K562 (cell line): ENCODE data around the gene LRMDA. TPM values are rescaled to one million over a fixed set of nuclear protein-coding genes. Genes with fewer than 3 reads are reported as not detected.

Experiments
- ATAC-seq: fragments of 200-7000 bp; cut with Tn5 transposase; 3 replicates; pipeline ENCODE4 v1.9.1; 2020; ENCODE audit warnings: moderate library complexity
- BruUV-seq: library from RNA; stranded (reverse); fragments of 400-500 nt; replicated peaks from 2 replicates; lab custom pipeline; 2021; lab: Mats Ljungman, UMichigan
- CTCF ChIA-PET: fragments of 300-600 bp; formaldehyde crosslinking; extraction: SDS; loops from one replicate; lab custom pipeline; 2021; ENCODE audit warnings: low intra/inter-chr PET ratio; lab: Yijun Ruan, JAX
- POLR2A ChIA-PET: fragments of 300-600, 350-650 bp; sonication (Branson Sonifier 250); formaldehyde crosslinking; extraction: SDS; loops from one replicate; lab custom pipeline; 2021; ENCODE audit warnings: antibody characterized with exemption, inconsistent platforms; lab: Yijun Ruan, JAX
- DNase-seq, 4 experiments: peaks; one replicate each; pipeline versions ENCODE4 v3.0.0 to v3.0.0-alpha.2; 2011 to 2018; ENCODE audit warnings: low spot score in 3 of 4, mixed read lengths in 3 of 4; ENCODE audit errors: extremely low read depth in 1 of 4
- FAIRE-seq: peaks from 2 replicates; lab custom pipeline; 2011; peaks lifted over from hg19 to GRCh38; lab: Jason Lieb, UNC
- H2AFZ ChIP-seq: 2 replicates; pipeline ENCODE4 v1.6.0; 2011; ENCODE audit warnings: low read depth, low read length, control low read depth, inconsistent platforms
- H3K27ac ChIP-seq: fragments of 200-600 bp; 3 replicates; pipeline ENCODE4 v1.8.0; 2011; ENCODE audit warnings: low read depth, mild to moderate bottlenecking, control low read depth, inconsistent platforms, low read length, moderate library complexity, mixed read lengths; ENCODE audit errors: extremely low read depth
- H3K27me3 ChIP-seq, 2 experiments: fragments of 300-600 bp in 1 of 2; 2 replicates in 1 of 2; 3 replicates in 1 of 2; pipeline versions ENCODE4 v1.6.0 to v1.8.0; 2011; ENCODE audit warnings: inconsistent platforms in 2 of 2, low read length in 2 of 2, mild to moderate bottlenecking in 1 of 2, mixed read lengths in 1 of 2, moderate library complexity in 1 of 2; ENCODE audit not compliant: control insufficient read depth in 2 of 2, insufficient read depth in 2 of 2
- H3K36me3 ChIP-seq: fragments of 300-600 bp; 3 replicates; pipeline ENCODE4 v1.8.0; 2011; ENCODE audit warnings: mild to moderate bottlenecking, low read length, inconsistent platforms; ENCODE audit not compliant: control insufficient read depth, insufficient read depth
- H3K4me1 ChIP-seq, 2 experiments: fragments of 200-600 bp in 1 of 2; replicated peaks in 1 of 2; 2 replicates in 1 of 2; 3 replicates in 1 of 2; pipeline versions ENCODE4 v1.5.1 to v1.8.0; 2011; ENCODE audit warnings: inconsistent platforms in 2 of 2, low read length in 2 of 2, mild to moderate bottlenecking in 1 of 2, mixed read lengths in 1 of 2, moderate library complexity in 1 of 2; ENCODE audit not compliant: control insufficient read depth in 2 of 2, insufficient read depth in 2 of 2
- H3K4me2 ChIP-seq: 2 replicates; pipeline ENCODE4 v1.6.1; 2011; ENCODE audit warnings: low read length, control low read depth, inconsistent platforms, mixed read lengths; ENCODE audit not compliant: insufficient read depth
- H3K4me3 ChIP-seq: fragments of 200-600 bp; sonication (generic), shearing (Covaris generic); 2 replicates; pipeline ENCODE4 v1.5.1; 2016; ENCODE audit warnings: control low read depth, inconsistent platforms
- H3K79me2 ChIP-seq: fragments of 200-600 bp; 3 replicates; pipeline ENCODE4 v1.8.0; 2011; ENCODE audit warnings: low read length, inconsistent platforms; ENCODE audit not compliant: control insufficient read depth, insufficient read depth
- H3K9ac ChIP-seq, 2 experiments: 2 replicates each; pipeline versions ENCODE4 v1.6.0 to v1.6.1; 2011; ENCODE audit warnings: low read depth in 2 of 2, low read length in 2 of 2, control low read depth in 1 of 2, inconsistent platforms in 1 of 2, mild to moderate bottlenecking in 1 of 2, mixed read lengths in 1 of 2; ENCODE audit not compliant: insufficient read depth in 1 of 2
- H3K9me1 ChIP-seq: one replicate; pipeline ENCODE4 v1.6.0; 2011; ENCODE audit warnings: inconsistent platforms, mild to moderate bottlenecking, low read length, moderate library complexity; ENCODE audit not compliant: control insufficient read depth, insufficient read depth
- H3K9me3 ChIP-seq: replicated peaks from 2 replicates; pipeline ENCODE4 v1.5.1; 2011; ENCODE audit warnings: low read depth, low read length, inconsistent platforms; ENCODE audit not compliant: control insufficient read depth, insufficient read depth
- H4K20me1 ChIP-seq: replicated peaks from 2 replicates; pipeline ENCODE4 v1.6.1; 2011; ENCODE audit warnings: low read length, inconsistent platforms, mixed read lengths; ENCODE audit not compliant: control insufficient read depth, insufficient read depth
- ARID3A ChIP-seq: IDR thresholded peaks from 2 replicates; pipeline ENCODE4 v1.6.1; 2012; ENCODE audit warnings: low read depth, low read length, improper control_type of control experiment, borderline replicate concordance
- BDP1 ChIP-seq: IDR thresholded peaks from 3 replicates; pipeline ENCODE4 v1.6.1; 2011; ENCODE audit not compliant: insufficient read length, insufficient read depth
- GTF2E2 ChIP-seq: fragments of 200-800 bp; sonication (Bioruptor generic); IDR thresholded peaks from 2 replicates; pipeline ENCODE4 v1.6.1; 2016; ENCODE audit warnings: missing genetic modification characterization, missing compliant biosample characterization
- MTA1 ChIP-seq: fragments of 450-650 bp; IDR thresholded peaks from 2 replicates; pipeline ENCODE4 v1.6.1; 2017; ENCODE audit warnings: borderline replicate concordance
- PATZ1 ChIP-seq: fragments of 250-450 bp; sonication (Bioruptor Pico); IDR thresholded peaks from 2 replicates; pipeline ENCODE4 v1.5.0; 2020; ENCODE audit warnings: mild to moderate bottlenecking, borderline replicate concordance
- PHF20 ChIP-seq: fragments of 450-650 bp; IDR thresholded peaks from 2 replicates; pipeline ENCODE4 v1.6.1; 2018; ENCODE audit not compliant: partially characterized antibody
- SMAD3 ChIP-seq: fragments of 450-650 bp; formaldehyde crosslinking; conservative IDR thresholded peaks from 2 replicates; pipeline ENCODE4 v1.4.0; 2020; ENCODE audit warnings: mild to moderate bottlenecking
- TFAM ChIP-seq: fragments of 250-450 bp; sonication (Bioruptor Pico); conservative IDR thresholded peaks from 2 replicates; pipeline ENCODE4 v1.5.0; 2021; ENCODE audit warnings: mild to moderate bottlenecking, moderate library complexity
- ZNF280A ChIP-seq: fragments of 450-650 bp; IDR thresholded peaks from 2 replicates; pipeline ENCODE4 v1.6.1; 2018; ENCODE audit warnings: mild to moderate bottlenecking, low read depth; ENCODE audit not compliant: partially characterized antibody
- WGBS: fragments of 100-300 bp; shearing (Covaris generic); methylation state at CpG from one replicate; pipeline ENCODE4 v1.1.6; 2016; ENCODE audit warnings: low coverage, mixed read lengths; ENCODE audit not compliant: insufficient coverage; ENCODE audit errors: missing lambda C conversion rate; 5-methylcytosine and 5-hydroxymethylcytosine counted together
- in situ Hi-C: fragments of 300-500 bp; cut with MboI; formaldehyde crosslinking; loops from 4 replicates; pipeline ENCODE4 v1.15.0; 2018; ENCODE audit warnings: inconsistent platforms, mixed read lengths
- intact Hi-C: fragments of 100-400 bp; cut with micrococcal nuclease; formaldehyde crosslinking; loops from 2 replicates; pipeline ENCODE4 v1.14.2; 2022
- polyA plus RNA-seq, 8 experiments: library from polyadenylated mRNA; depleted of rRNA in 4 of 8; stranded (reverse) in 5 of 8; unstranded in 3 of 8; fragments of >200 nt; fragmentation: Nextera tagmentation in 2 of 8; fragmentation: Illumina TruSeq in 1 of 8; extraction: Ambion mirVana in 2 of 8; extraction: Trizol in 1 of 8; gene quantifications; 2 replicates each; pipeline versions ENCODE4 v1.2.1 to v1.2.3, GENCODE V29; 2011 to 2014; ENCODE audit warnings: inconsistent platforms in 1 of 8, missing spikeins in 1 of 8
- total RNA-seq, 7 experiments: library from RNA; depleted of rRNA in 6 of 7; stranded (reverse); fragments of >200 nt in 6 of 7; fragmentation: Illumina TruSeq in 2 of 7; extraction: Trizol in 2 of 7; gene quantifications; 2 replicates each; pipeline versions ENCODE4 v1.2.1 to v1.2.3, GENCODE V29; 2011 to 2021; ENCODE audit warnings: low replicate concordance in 1 of 7

The LRMDA gene
- total and polyA plus RNA-seq, 9 of the 15 experiments (the other 6 are each of a cell fraction or from before 2014, with no cell fraction given): 0.25 TPM; not detected in 8

GRCh38 chr10:75677541-75677940 lies 246.1 kb downstream of the LRMDA start (continued):
- TF ChIP-seq ZNF280A (no peak), PHF20 (no peak), PATZ1 (CRISPR knock-in tag) (no peak)

DNA sequence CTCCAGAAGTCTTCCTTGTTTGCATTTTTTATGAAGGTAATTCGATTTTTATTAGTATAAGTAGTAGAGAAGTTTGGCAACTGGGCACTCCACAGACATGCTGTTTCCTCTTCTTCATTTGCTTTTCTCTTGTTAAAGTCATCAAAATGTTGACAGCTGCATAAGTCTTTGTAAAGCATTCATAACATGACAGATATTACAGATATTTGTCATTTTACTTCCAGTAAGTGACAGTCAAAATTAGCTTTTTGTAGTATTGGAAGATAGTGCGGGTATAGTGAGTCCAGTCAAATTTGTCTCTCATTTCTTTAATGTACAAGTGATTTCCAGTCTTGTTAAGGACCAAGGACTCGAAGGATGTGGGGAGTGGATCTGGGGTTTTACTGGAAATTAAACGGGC lies 247.1 kb downstream of the LRMDA start:
- Histone ChIP-seq H3K4me2 (no peak overlapping the region), H2AFZ (no peak overlapping the region), H3K4me1 (no peaks in the 10 kb centered on the region), H3K27me3 (peaks cover 0 to 5% of the 10 kb centered on the region in 2 experiments; a peak in 1 of 5 replicates), H3K79me2 (no peaks in the 10 kb centered on the region), H3K27ac (no peak overlapping the region), H3K9ac (no peak overlapping the region), H3K36me3 (no peaks in the 10 kb centered on the region), H3K9me1 (no peaks in the 10 kb centered on the region), H4K20me1 (no peaks in the 10 kb centered on the region), H3K4me3 (no peak overlapping the region), H3K9me3 (no peaks in the 10 kb centered on the region)
- CTCF ChIA-PET: no interaction called here
- in situ Hi-C loops (no loop called here), intact Hi-C loops (no loop called here)
- TF ChIP-seq MTA1: no peak
- TF ChIP-seq GTF2E2 (tag): no peak
- TF ChIP-seq BDP1: no peak
- no peak for TF ChIP-seq TFAM (CRISPR knock-in tag)
- TF ChIP-seq ARID3A: no peak
- no peak for TF ChIP-seq SMAD3
- DNase-seq (no peak), FAIRE-seq (no peak), ATAC-seq (no peak)
- BruUV-seq: no TSS peak
- POLR2A ChIA-PET: interaction anchor here (1.1 kb wide), 1 partner anchor 198 kb away, joined by 3 read pairs; no protein-coding TSS in a partner anchor
- WGBS: 1% methylated on average over 4 of the region's 4 CpGs
